NT2/D1 (cell line): Measurements from ENCODE around the gene MYBPC1.
"Not testable (repeated sequence)": the region's sequence is repeated elsewhere in the genome, so short reads cannot be mapped to it uniquely, and the experiment has no call there.

Experiments
- SUZ12 ChIP-seq: IDR thresholded peaks from 2 replicates; pipeline ENCODE4 v1.6.1; 2011; ENCODE audit not compliant: insufficient read length, insufficient read depth; ENCODE audit errors: extremely low read depth
- YY1 ChIP-seq: IDR thresholded peaks from 2 replicates; pipeline ENCODE4 v1.6.1; 2011; ENCODE audit not compliant: insufficient read length, insufficient read depth

DNA sequence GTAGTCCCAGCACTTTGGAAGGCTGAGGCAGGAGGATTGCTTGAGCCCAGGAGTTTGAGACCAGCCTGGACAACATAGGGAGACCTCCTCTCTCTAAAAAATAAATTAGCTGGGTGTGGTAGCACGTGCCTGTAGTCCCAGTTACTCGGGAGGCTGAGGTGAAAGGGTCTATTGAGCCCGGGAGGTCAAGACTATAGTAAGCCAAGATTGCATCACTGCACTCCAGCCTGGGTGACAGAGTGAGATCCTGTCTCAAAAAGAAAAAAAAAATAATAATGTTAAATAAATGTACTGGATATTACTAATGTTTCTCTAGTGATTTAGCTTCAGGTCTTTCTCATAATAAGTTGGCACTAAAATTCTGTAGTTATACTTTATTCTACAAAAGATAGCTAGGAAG is 81.7 kb downstream of the MYBPC1 start:
- not testable (repeated sequence) for TF ChIP-seq YY1, SUZ12
